Right cardiac atrium (tissue), 5 donors: ENCODE measurements around the gene TRPV5. TPM values are rescaled to one million over a fixed set of nuclear protein-coding genes. Genes with fewer than 3 reads are reported as not detected.
A peak's percentile ranks its signal among the peaks of the same experiment; 100 is the strongest.

Experiments used
- ATAC-seq, 2 donors: fragments of 200-7000 bp; cut with Tn5 transposase; one replicate each; pipeline versions ENCODE4 v1.8.0 to v1.9.1; 2020; ENCODE audit warnings: moderate library complexity in 2 of 2, mild to moderate bottlenecking in 1 of 2
- DNase-seq, 3 donors: peaks; one replicate each; pipeline ENCODE4 v3.0.0-alpha.2; 2020
- H3K27ac ChIP-seq: one replicate; pipeline ENCODE4 v1.5.1; 2013; ENCODE audit warnings: mild to moderate bottlenecking, low read length, control low read depth, moderate library complexity
- H3K27me3 ChIP-seq: one replicate; pipeline ENCODE4 v1.6.1; 2013; ENCODE audit not compliant: control insufficient read depth, insufficient read depth
- H3K4me1 ChIP-seq: one replicate; pipeline ENCODE4 v1.6.1; 2013; ENCODE audit warnings: low read length; ENCODE audit not compliant: control insufficient read depth, insufficient read depth
- H3K4me3 ChIP-seq: one replicate; pipeline ENCODE4 v1.5.1; 2013; ENCODE audit warnings: low read length, control low read depth
- H3K9me3 ChIP-seq: one replicate; pipeline ENCODE4 v1.6.1; 2013; ENCODE audit warnings: low read length; ENCODE audit not compliant: control insufficient read depth
- WGBS: extraction: QIAGEN DNeasy Blood & Tissue Kit; methylation state at CpG from one replicate; pipeline ENCODE4 v1.1.7; 2013; 5-methylcytosine and 5-hydroxymethylcytosine counted together
- intact Hi-C, 4 donors: fragments of 100-400 bp; cut with DNase I; formaldehyde crosslinking; loops; one replicate each; pipeline versions ENCODE4 v1.11.0 to v1.14.0; 2022 to 2023
- polyA plus RNA-seq: library from polyadenylated mRNA; stranded (reverse); fragments of 200-250 nt; gene quantifications from one replicate; pipeline ENCODE4 v1.2.3, GENCODE V29; 2013
- total RNA-seq, 4 donors: library from RNA; stranded (reverse); fragmentation: NEBNext Ultra II Directional; extraction: Animal tissue kit (Norgen Biotek cat#: 25700); gene quantifications; one replicate each; pipeline ENCODE4 v1.2.1, GENCODE V29; 2021
- donor health status: healthy with polysubstance abuse.
- donor health status: DM: no; HTN: yes; CAD: no.
- donor health status: DM: no; HTN: no; CAD: no.
- donor health status: DM: no; HTN: yes; CAD: no; lungs with severe emphysema.
- donor health status: DM: yes; HTN: yes; CAD: no.

Gene TRPV5
- total and polyA plus RNA-seq, 5 donors = not detected

DNA sequence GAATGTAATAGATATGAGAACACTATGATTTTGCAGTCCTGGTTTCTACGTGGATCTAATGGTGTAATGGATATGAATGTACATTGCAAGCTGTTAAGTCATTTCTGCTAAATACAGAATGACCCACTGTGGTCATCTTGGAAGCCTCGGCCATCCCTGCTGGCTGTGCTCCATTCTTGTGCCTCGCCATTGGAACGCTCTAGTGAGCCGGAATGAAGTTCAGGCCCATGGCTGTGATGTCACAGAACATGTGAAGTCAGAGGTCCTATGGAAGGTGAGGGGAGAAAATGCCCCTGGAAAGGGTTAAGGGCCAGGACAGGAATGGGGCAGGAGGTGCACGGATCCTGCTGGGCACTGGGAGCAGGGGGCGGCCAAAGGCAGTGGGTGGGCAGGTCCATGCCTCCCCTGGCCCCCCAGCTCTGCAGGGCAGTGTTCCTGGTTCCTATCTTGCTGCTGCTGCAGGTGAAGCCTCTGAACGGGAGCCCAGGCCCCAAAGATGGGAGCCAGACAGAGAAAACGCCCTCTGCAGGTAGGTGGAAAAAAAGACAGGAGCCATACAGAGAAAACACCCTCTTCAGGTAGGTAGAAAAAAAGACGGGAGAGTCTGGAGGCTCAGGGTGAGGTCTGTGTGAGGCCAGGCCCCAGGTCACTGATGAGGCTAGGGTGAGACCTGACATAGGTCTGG lies 5.8 kb upstream of the TRPV5 start, which contains the start of gene LLCFC1:
Gene LLCFC1 (plus strand): TSS at position 259 of the 685 bp plus-strand sequence. CDS start 138 bp downstream, at position 397.
- H3K27me3 ChIP-seq = no peaks in the 10 kb centered on the region
- H3K27ac ChIP-seq = no peak within 1 kb of the TSS
- no peaks in the 10 kb centered on the region for H3K9me3 ChIP-seq
- intact Hi-C loops = no loop called here
- H3K4me1 ChIP-seq = no peaks in the 10 kb centered on the region
- 68% methylated on average over 10 of the region's 10 CpGs for WGBS
- H3K4me3 ChIP-seq = no peak within 1 kb of the TSS
- no peak for DNase-seq
- ATAC-seq = no peak

DNA sequence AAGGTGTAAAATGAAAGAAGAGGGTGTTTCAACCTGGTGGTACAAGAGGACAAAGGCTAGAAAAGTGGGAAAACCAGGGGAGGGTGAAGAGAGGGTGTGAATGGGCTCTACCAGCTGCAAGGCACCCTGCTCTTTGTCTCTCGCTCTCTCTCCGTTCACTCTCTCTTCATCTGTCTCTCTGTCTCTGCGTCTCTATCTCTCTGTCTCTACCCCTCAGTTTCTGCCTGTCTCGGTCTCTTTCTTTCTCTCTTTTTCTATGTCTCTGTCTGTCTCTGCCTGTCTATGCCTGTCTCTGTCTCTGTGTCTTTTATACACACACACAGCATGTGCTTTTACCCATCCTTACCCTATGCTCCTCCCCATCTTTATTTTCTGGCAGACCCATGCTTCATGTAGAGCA lies 5.1 kb upstream of the TRPV5 start:
- ATAC-seq = no peak
- Histone ChIP-seq H3K27ac (no peak overlapping the region), H3K27me3 (no peaks in the 10 kb centered on the region), H3K4me1 (no peaks in the 10 kb centered on the region), H3K9me3 (no peaks in the 10 kb centered on the region), H3K4me3 (no peak overlapping the region)
- intact Hi-C loops = no loop called here
- DNase-seq = no peak
- WGBS = 96% methylated on average over 4 of the region's 4 CpGs

DNA sequence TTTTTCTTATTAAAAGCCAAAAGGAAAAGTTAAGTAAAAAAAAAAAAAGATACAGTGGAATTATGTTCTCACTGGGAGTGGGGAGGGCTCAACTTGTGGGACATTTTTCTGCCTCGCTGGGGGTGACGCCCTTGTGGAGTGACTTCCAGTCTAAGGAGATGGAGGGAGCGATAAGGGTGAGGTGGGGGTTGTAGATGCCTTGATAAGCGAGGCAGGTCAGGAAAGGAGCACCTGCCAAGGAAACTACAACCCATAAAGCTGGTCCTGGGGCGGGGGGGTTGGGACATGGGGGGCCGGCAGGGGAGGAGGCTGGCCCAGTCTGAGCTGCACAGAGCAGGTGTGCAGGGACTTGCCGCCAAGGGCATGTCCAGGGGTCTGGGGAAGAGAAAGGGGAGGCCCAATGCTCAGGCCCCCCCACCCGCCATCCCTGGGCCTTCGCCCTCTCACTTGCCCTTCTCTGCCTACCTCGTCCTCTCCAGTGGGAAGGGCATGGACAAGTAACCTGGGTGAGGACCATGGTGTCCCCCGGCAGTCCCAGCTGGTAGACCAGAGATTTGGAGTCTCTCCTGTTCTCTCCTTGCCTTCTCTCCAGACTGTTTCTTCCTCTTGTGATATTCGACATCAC lies 2.5 kb upstream of the TRPV5 start:
- ATAC-seq (no peak), DNase-seq (no peak)
- intact Hi-C loops = no loop called here
- Histone ChIP-seq H3K4me3 (no peak overlapping the region), H3K9me3 (no peaks in the 10 kb centered on the region), H3K4me1 (no peaks in the 10 kb centered on the region), H3K27ac (no peak overlapping the region), H3K27me3 (no peaks in the 10 kb centered on the region)
- WGBS = 84% methylated on average over 12 of the region's 12 CpGs

GRCh38 chr7:142934056-142934455 lies 510 bp upstream of the TRPV5 start:
- intact Hi-C loops = no loop called here
- Histone ChIP-seq H3K4me1 (no peaks in the 10 kb centered on the region), H3K27me3 (no peaks in the 10 kb centered on the region), H3K4me3 (no peak overlapping the region), H3K9me3 (no peaks in the 10 kb centered on the region), H3K27ac (no peak overlapping the region)
- no peak for ATAC-seq
- 76% methylated on average over 12 of the region's 12 CpGs for WGBS
- no peak for DNase-seq

DNA sequence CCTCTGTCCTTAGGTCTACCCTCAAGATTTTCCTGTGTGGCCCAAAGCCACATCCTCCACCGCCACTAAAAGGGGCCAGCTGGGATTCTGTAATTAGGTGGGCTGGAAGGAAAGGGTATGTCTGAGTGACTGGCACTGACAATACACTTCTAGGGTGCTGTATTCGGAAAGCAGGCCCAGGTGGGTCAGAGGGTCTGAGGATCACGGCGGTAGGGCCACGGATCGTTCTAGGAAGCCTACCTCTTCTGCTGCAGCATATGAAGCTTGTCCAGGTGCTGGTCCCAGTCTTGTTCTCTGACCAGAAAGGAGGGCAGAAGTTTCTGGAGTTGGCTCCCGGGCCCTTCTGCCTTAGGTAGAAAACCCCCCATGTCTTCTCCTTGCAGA lies 462 bp downstream of the TRPV5 start:
- Histone ChIP-seq H3K27me3 (no peaks in the 10 kb centered on the region), H3K4me3 (no peak overlapping the region), H3K9me3 (no peaks in the 10 kb centered on the region), H3K27ac (no peak overlapping the region), H3K4me1 (no peaks in the 10 kb centered on the region)
- ATAC-seq (no peak), DNase-seq (no peak)
- 81% methylated on average over 7 of the region's 7 CpGs for WGBS
- intact Hi-C loops = no loop called here

DNA sequence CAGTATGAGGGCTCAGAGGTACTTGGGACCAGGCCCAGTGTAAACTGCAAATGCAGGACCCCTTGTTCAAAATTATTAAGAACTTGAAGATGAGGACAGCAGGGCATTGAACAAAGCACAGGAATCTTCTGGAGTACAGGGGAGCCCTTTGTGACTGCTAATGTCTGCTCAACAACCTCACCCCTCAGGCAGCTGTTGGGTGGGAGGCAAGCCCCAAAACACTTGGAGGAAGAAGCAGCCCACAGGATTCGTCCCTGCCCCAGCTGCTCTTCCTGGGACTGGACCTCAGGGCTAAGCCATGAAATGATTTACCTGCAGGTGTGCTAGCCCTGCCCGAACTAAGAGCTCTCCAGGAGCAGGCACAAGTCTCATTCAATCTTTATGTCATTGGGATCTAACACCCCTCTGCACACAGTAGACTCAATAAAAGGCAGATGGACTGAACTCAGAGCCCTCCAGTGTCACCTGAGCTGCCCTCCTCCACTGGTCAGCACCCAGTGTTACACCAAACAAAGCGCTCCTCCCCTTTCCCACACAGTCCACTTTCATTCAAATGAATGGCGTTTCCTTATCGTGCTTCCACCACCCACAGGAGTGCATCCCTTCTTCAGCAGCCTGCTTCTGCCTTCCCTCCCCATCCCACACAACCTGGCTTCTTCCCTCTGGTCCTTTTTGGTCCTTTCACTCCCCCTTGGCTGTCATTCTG lies 1.0 kb downstream of the TRPV5 start:
- Histone ChIP-seq H3K4me3 (no peak overlapping the region), H3K9me3 (no peaks in the 10 kb centered on the region), H3K4me1 (no peaks in the 10 kb centered on the region), H3K27me3 (no peaks in the 10 kb centered on the region), H3K27ac (no peak overlapping the region)
- intact Hi-C loops = no loop called here
- ATAC-seq (no peak), DNase-seq (no peak)
- WGBS = 59% methylated on average over 5 of the region's 5 CpGs

- ATAC-seq (no peak), DNase-seq (no peak)
- no peak overlapping the region for H3K27ac ChIP-seq
- H3K4me3 ChIP-seq = no peak overlapping the region
- 86% methylated on average over 11 of the region's 11 CpGs for WGBS
- H3K27me3 ChIP-seq = no peaks in the 10 kb centered on the region
- no peaks in the 10 kb centered on the region for H3K4me1 ChIP-seq
- H3K9me3 ChIP-seq = no peaks in the 10 kb centered on the region
- intact Hi-C loops = no loop called here
These were observed 3.3 kb downstream of the TRPV5 start for GRCh38 chr7:142930126-142930730.

DNA sequence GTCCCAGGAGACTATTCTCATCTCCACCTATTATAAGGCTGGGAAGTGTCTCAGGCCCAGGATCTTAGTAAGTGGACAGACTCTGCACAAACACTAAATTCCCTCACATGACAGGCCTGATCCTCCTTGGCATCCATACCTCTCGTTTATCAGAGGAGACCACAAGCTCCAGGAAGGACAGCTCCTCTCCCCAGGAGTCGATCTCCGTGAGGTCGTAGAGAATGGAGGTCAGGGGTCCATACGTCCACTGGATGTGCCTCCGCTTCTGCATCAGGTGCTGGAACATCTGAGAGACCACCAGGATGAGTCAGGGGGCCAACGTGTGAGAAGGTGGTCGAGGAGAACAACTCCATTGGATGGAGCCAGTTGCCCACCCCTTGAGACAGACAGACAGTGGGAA lies 5.6 kb downstream of the TRPV5 start:
- H3K27ac ChIP-seq = no peak overlapping the region
- no peaks in the 10 kb centered on the region for H3K9me3 ChIP-seq
- 77% methylated on average over 8 of the region's 8 CpGs for WGBS
- ATAC-seq = no peak
- H3K27me3 ChIP-seq = no peaks in the 10 kb centered on the region
- no peak overlapping the region for H3K4me3 ChIP-seq
- intact Hi-C loops = no loop called here
- DNase-seq = no peak
- H3K4me1 ChIP-seq = no peaks in the 10 kb centered on the region

GRCh38 chr7:142927085-142927745 lies 6.3 kb downstream of the TRPV5 start:
- no peak overlapping the region for H3K4me3 ChIP-seq
- peak; percentile 40 to 42 for ATAC-seq
- H3K27me3 ChIP-seq = no peaks in the 10 kb centered on the region
- WGBS = 52% methylated on average over 7 of the region's 7 CpGs
- H3K4me1 ChIP-seq = no peaks in the 10 kb centered on the region
- no peaks in the 10 kb centered on the region for H3K9me3 ChIP-seq
- intact Hi-C loops = no loop called here
- no peak overlapping the region for H3K27ac ChIP-seq
- no peak for DNase-seq

GRCh38 chr7:142925413-142925812 lies 8.1 kb downstream of the TRPV5 start:
- Histone ChIP-seq H3K4me3 (no peak overlapping the region), H3K9me3 (no peaks in the 10 kb centered on the region), H3K4me1 (no peaks in the 10 kb centered on the region), H3K27ac (no peak overlapping the region), H3K27me3 (no peaks in the 10 kb centered on the region)
- DNase-seq (no peak), ATAC-seq (no peak)
- intact Hi-C loops = no loop called here
- WGBS = 61% methylated on average over 12 of the region's 12 CpGs

DNA sequence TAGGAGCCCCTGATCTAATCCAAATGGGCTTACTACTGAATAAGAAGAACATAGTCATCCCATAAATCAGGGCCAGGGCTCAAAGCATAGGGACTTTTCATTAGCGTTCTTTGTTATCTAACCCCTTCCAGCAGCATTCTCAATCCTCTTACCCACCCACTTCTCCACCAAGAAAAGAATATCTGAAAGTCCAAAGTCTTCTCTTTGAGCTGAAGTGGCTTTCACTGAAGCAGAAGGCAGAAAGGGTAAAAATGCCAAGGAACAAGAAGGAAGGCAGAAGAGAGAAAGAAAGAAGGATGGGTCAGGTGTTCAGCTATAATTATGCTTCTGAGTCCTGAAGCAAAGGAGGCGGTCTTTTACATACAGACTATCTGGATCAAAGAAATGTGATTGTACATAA lies 10.2 kb downstream of the TRPV5 start:
- intact Hi-C loops = no loop called here
- no peak overlapping the region for H3K4me3 ChIP-seq
- no peaks in the 10 kb centered on the region for H3K9me3 ChIP-seq
- H3K27me3 ChIP-seq = no peaks in the 10 kb centered on the region
- no peak for ATAC-seq
- no peak overlapping the region for H3K27ac ChIP-seq
- 45% methylated on average over 2 of the region's 2 CpGs for WGBS
- DNase-seq = no peak
- no peaks in the 10 kb centered on the region for H3K4me1 ChIP-seq
